ENCODE results near the gene AKIRIN2. TPM values are rescaled to one million over a fixed set of nuclear protein-coding genes. Genes with fewer than 3 reads are reported as not detected.

Gene AKIRIN2
- total and polyA plus RNA-seq, 9 of the 15 experiments (the other 6 are each of a cell fraction or from before 2014, with no cell fraction given) = 5.8 to 63.9 (median 28.1) TPM

DNA sequence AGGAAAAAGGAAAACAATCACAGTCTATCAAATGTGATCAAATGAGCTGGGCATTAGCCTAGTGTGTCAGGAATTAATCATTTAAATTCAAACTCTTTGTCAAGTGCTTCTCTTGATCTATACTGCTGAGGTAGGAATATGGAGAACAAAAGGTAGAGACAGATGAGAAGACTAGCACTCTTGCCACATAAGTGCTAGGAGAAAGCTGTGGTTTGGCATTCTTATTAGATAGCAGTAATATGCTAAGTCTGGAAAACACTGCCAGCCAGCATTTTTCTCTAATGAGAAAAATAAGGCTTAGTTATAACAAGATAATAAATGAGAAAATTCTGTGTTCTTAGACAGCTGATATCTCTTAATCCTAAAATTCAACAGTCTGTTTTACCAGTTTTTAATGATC lies 73.2 kb downstream of the AKIRIN2 start:
- in situ Hi-C loops (cut with MboI) = no loop called here
- peaks cover 52% of the 10 kb centered on the region for H3K36me3 ChIP-seq (ENCODE audit: control insufficient read depth, insufficient read depth, low read length)
- H3K4me3 ChIP-seq = no peak overlapping the region
- BruUV-seq (replicated peaks) = no TSS peak
- no peak for FAIRE-seq
- no peaks in the 10 kb centered on the region for H3K4me1 ChIP-seq (replicated peaks in 1 of 2; ENCODE audit: control insufficient read depth in 2 of 2, insufficient read depth in 2 of 2, low read length in 2 of 2)
- H4K20me1 ChIP-seq (replicated peaks; ENCODE audit: control insufficient read depth, insufficient read depth, low read length) = no peaks in the 10 kb centered on the region
- TF ChIP-seq SUPT5H (IDR thresholded peaks at IDR 0.05) (no peak), ZBTB17 (CRISPR knock-in tag; IDR thresholded peaks at IDR 0.05) (no peak), ZNF583 (CRISPR knock-in tag; IDR thresholded peaks at IDR 0.05) (no peak), ZNF507 (tag; conservative IDR thresholded peaks at IDR 0.05) (no peak), MTA1 (IDR thresholded peaks at IDR 0.05; ENCODE audit: borderline replicate concordance) (no peak), EWSR1 (IDR thresholded peaks at IDR 0.05; ENCODE audit: borderline replicate concordance, low read depth, partially characterized antibody) (no peak), NONO (IDR thresholded peaks at IDR 0.05; ENCODE audit: low read depth in 2 of 2, low read length in 1 of 2) (no peak), ESRRB (CRISPR knock-in tag; IDR thresholded peaks at IDR 0.05; ENCODE audit: borderline replicate concordance) (no peak), ZKSCAN8 (CRISPR knock-in tag; IDR thresholded peaks at IDR 0.05) (no peak)
- TF ChIP-seq, protein P1, sequence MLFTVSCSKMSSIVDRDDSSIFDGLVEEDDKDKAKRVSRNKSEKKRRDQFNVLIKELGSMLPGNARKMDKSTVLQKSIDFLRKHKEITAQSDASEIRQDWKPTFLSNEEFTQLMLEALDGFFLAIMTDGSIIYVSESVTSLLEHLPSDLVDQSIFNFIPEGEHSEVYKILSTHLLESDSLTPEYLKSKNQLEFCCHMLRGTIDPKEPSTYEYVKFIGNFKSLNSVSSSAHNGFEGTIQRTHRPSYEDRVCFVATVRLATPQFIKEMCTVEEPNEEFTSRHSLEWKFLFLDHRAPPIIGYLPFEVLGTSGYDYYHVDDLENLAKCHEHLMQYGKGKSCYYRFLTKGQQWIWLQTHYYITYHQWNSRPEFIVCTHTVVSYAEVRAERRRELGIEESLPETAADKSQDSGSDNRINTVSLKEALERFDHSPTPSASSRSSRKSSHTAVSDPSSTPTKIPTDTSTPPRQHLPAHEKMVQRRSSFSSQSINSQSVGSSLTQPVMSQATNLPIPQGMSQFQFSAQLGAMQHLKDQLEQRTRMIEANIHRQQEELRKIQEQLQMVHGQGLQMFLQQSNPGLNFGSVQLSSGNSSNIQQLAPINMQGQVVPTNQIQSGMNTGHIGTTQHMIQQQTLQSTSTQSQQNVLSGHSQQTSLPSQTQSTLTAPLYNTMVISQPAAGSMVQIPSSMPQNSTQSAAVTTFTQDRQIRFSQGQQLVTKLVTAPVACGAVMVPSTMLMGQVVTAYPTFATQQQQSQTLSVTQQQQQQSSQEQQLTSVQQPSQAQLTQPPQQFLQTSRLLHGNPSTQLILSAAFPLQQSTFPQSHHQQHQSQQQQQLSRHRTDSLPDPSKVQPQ (CRISPR knock-in tag; IDR thresholded peaks at IDR 0.05; ENCODE audit: borderline replicate concordance) = no peak
- CTCF ChIA-PET (ENCODE audit: low intra/inter-chr PET ratio) = no interaction called here
- no peak overlapping the region for H3K9ac ChIP-seq (ENCODE audit: insufficient read depth in 1 of 2, low read depth in 2 of 2, low read length in 2 of 2)
- POLR2A ChIA-PET = no interaction called here
- H2AFZ ChIP-seq (ENCODE audit: low read depth, low read length) = no peak overlapping the region
- no peaks in the 10 kb centered on the region for H3K9me1 ChIP-seq (ENCODE audit: control insufficient read depth, insufficient read depth, low read length)
- no peaks in the 10 kb centered on the region for H3K79me2 ChIP-seq (ENCODE audit: control insufficient read depth, insufficient read depth, low read length)
- H3K9me3 ChIP-seq (replicated peaks; ENCODE audit: control insufficient read depth, insufficient read depth, low read depth, low read length) = no peaks in the 10 kb centered on the region
- intact Hi-C loops (cut with micrococcal nuclease) = no loop called here
- no peak overlapping the region for H3K27ac ChIP-seq (ENCODE audit: extremely low read depth, low read depth, low read length)
- DNase-seq (ENCODE audit: extremely low read depth in 1 of 4, low spot score in 3 of 4) = no peak
- H3K4me2 ChIP-seq (ENCODE audit: insufficient read depth, low read length) = no peak overlapping the region
- no peaks in the 10 kb centered on the region for H3K27me3 ChIP-seq (ENCODE audit: control insufficient read depth in 2 of 2, insufficient read depth in 2 of 2, low read length in 2 of 2)
- ATAC-seq = no peak
